Measurements from ENCODE around the gene COL4A4. TPM values are rescaled to one million over a fixed set of nuclear protein-coding genes. Genes with fewer than 3 reads are reported as not detected.

The COL4A4 gene
- total RNA-seq, 2 experiments from 2014 or later, result 0.06 to 0.15 TPM

DNA sequence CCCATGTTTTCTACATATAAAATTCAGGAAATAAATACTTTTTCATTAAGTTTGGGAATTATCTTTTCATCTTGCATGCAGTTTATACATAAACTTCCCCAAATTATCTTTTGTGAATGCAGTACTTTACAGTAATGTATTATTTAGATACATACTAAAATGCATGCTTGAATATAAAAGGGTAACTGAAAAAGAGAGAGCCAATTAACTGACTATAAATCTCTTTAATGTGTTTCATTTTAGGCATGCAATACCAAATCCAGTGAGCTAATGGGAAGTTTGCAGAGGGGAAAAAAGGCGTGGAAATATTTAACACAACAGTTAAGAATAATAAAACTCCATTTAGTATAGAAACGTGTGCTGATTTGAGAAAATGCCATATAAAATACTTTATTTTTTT lies 39.2 kb downstream of the COL4A4 start:
- Mint-ChIP-seq H3K4me3 (no peak overlapping the region), H3K27ac (no peak overlapping the region), H3K27me3 (peaks cover 17% of the 10 kb centered on the region), H3K36me3 (ENCODE audit: low read depth) (no peaks in the 10 kb centered on the region), H3K4me1 (no peaks in the 10 kb centered on the region), H3K9me3 (no peaks in the 10 kb centered on the region)
- ChIA-PET POLR2A (no interaction called here), CTCF (no interaction called here)
- no peak for DNase-seq

DNA sequence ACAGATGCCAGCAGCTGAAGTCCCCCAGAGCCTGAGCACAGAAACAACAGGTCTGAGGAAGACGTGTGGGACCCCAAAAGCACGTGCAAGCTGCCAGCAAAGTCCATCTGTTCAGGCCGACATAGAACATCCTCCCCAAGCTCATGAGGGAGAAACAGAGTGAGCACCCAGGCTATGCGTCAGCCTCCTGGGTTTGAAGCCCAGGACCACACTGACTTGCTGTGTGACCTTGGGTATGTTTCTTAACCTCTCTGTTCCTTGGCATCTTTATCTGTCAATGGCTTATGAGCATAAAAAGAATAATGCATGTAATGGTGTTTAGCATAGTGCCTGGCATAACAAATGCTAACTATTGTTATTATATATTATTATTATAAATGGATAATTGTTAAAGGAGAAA lies 40.3 kb downstream of the COL4A4 start:
- Mint-ChIP-seq H3K9me3 (no peaks in the 10 kb centered on the region), H3K27ac (no peak overlapping the region), H3K4me1 (no peaks in the 10 kb centered on the region), H3K36me3 (ENCODE audit: low read depth) (no peaks in the 10 kb centered on the region), H3K4me3 (no peak overlapping the region), H3K27me3 (peaks cover 17% of the 10 kb centered on the region)
- CTCF ChIA-PET, result no interaction called here
- POLR2A ChIA-PET, result no interaction called here
- no peak for DNase-seq

DNA sequence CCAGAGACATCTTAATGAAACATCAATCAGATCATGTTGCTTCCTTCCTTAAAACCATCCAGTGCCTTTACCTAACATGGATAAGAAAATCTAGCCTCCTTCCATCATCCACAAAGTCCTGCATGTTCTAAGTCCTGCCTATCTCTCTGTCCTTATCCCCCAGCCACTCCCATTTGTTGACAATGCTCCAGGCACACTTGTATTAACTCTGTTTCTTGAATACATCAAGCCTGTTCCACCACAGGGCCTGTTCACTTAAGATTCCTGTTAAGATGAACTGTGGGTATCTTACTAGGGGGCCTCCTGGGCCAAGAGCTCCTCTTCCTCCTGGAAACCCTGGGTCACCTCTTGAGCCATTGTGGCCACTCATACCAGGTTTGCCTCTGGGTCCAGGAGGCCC lies 45.7 kb downstream of the COL4A4 start:
- H3K4me1 Mint-ChIP-seq, result no peaks in the 10 kb centered on the region
- no peak overlapping the region for H3K27ac Mint-ChIP-seq
- H3K27me3 Mint-ChIP-seq, result peaks cover 21% of the 10 kb centered on the region
- CTCF ChIA-PET, result no interaction called here
- H3K4me3 Mint-ChIP-seq, result no peak overlapping the region
- no peaks in the 10 kb centered on the region for H3K9me3 Mint-ChIP-seq
- POLR2A ChIA-PET, result no interaction called here
- no peaks in the 10 kb centered on the region for H3K36me3 Mint-ChIP-seq (ENCODE audit: low read depth)
- DNase-seq, result no peak

DNA sequence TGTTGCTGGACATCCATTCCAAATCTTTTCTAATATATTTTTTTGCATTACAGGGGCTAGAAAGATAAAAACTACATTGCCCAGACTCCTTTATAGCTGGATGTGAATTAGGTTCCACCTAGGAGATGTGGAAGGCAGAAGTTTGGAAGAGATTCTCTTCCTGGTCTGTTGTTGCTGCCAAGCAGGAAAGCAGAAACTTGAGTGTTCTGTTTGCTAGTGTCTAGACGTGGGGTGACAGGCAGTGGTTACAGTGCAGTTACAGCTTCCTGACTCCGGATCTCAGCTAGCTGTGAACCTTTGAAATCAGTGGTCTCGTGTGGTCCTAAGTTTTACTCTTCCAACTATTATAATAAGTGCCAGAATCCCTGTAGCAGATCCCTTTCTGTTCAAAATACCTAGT lies 46.2 kb downstream of the COL4A4 start:
- CTCF ChIA-PET, result no interaction called here
- POLR2A ChIA-PET, result no interaction called here

GRCh38 chr2:227117027-227117426 lies 47.0 kb downstream of the COL4A4 start:
- no peaks in the 10 kb centered on the region for H3K9me3 Mint-ChIP-seq
- H3K36me3 Mint-ChIP-seq (ENCODE audit: low read depth), result no peaks in the 10 kb centered on the region
- no peak for DNase-seq
- H3K27me3 Mint-ChIP-seq, result peaks cover 22% of the 10 kb centered on the region
- no peaks in the 10 kb centered on the region for H3K4me1 Mint-ChIP-seq
- no peak overlapping the region for H3K4me3 Mint-ChIP-seq
- ChIA-PET CTCF (no interaction called here), POLR2A (no interaction called here)
- no peak overlapping the region for H3K27ac Mint-ChIP-seq

More for the DNA sequence above, 46.2 kb downstream of the COL4A4 start:
- H3K27me3 Mint-ChIP-seq, result peaks cover 18% of the 10 kb centered on the region
- no peak overlapping the region for H3K4me3 Mint-ChIP-seq
- DNase-seq, result no peak
- H3K4me1 Mint-ChIP-seq, result no peaks in the 10 kb centered on the region
- no peak overlapping the region for H3K27ac Mint-ChIP-seq
- H3K36me3 Mint-ChIP-seq (ENCODE audit: low read depth), result no peaks in the 10 kb centered on the region
- no peaks in the 10 kb centered on the region for H3K9me3 Mint-ChIP-seq

GRCh38 chr2:227115761-227116160 lies 48.2 kb downstream of the COL4A4 start:
- no peak overlapping the region for H3K27ac Mint-ChIP-seq
- H3K9me3 Mint-ChIP-seq, result no peaks in the 10 kb centered on the region
- CTCF ChIA-PET, result no interaction called here
- H3K4me1 Mint-ChIP-seq, result no peaks in the 10 kb centered on the region
- no peak for DNase-seq
- H3K27me3 Mint-ChIP-seq, result peaks cover 22% of the 10 kb centered on the region
- POLR2A ChIA-PET, result no interaction called here
- H3K4me3 Mint-ChIP-seq, result no peak overlapping the region
- no peaks in the 10 kb centered on the region for H3K36me3 Mint-ChIP-seq (ENCODE audit: low read depth)

DNA sequence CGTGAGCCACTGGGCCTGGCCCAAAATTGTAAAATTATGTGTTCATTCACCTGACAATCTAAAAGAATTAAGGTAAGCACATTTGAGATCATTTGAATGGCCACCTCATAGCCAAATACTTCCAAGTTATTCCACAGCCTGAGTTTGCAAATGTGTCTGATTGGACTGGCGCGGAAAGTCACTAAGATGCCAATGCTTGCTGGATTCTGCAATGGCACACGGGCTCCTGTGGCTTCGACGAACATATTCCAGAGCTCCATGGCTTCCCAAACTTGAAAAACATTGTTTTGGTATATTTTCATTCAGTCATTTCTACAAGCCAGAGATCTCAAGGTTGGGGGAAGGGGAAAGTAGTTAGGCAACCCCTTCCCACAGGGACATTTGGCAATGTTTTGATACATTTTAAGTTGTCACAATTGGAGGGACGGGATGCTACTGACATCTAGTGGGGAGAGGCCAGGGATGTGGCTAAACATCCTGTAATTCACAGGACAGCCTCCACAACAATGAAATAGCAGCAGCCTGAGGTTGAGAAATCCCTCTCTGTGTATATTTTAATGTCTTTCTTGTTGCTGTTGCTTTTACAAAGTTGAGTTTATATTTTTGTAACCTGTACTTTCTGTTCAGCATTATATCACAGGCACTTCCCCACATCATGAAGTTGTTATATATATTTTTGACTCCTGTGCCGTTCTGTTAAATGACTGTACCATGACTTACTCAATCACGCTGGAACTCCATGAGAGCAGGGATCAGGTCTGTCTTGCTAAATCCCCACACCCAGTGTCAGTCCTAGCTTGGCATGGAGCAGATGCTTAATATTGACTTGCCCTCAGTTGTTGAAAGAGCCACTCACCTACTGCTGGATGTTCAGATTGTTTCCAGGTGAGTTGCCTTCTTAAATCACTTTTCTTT lies 56.9 kb downstream of the COL4A4 start:
- ChIA-PET CTCF (no interaction called here), POLR2A (no interaction called here)
- Mint-ChIP-seq H3K27ac (no peak overlapping the region), H3K4me1 (no peaks in the 10 kb centered on the region), H3K27me3 (no peaks in the 10 kb centered on the region), H3K36me3 (ENCODE audit: low read depth) (no peaks in the 10 kb centered on the region), H3K9me3 (no peaks in the 10 kb centered on the region), H3K4me3 (no peak overlapping the region)
- peak; percentile 43 for DNase-seq

GRCh38 chr2:227103583-227103982 lies 60.4 kb downstream of the COL4A4 start:
- Mint-ChIP-seq H3K27ac (no peak overlapping the region), H3K36me3 (ENCODE audit: low read depth) (no peaks in the 10 kb centered on the region), H3K27me3 (no peaks in the 10 kb centered on the region), H3K4me1 (no peaks in the 10 kb centered on the region), H3K9me3 (no peaks in the 10 kb centered on the region), H3K4me3 (no peak overlapping the region)
- ChIA-PET POLR2A (no interaction called here), CTCF (no interaction called here)
- no peak for DNase-seq

- POLR2A ChIA-PET, result no interaction called here
- H3K27ac Mint-ChIP-seq, result no peak overlapping the region
- no peak overlapping the region for H3K4me3 Mint-ChIP-seq
- no peaks in the 10 kb centered on the region for H3K36me3 Mint-ChIP-seq (ENCODE audit: low read depth)
- H3K9me3 Mint-ChIP-seq, result no peaks in the 10 kb centered on the region
- no peaks in the 10 kb centered on the region for H3K4me1 Mint-ChIP-seq
- H3K27me3 Mint-ChIP-seq, result no peaks in the 10 kb centered on the region
- DNase-seq, result no peak
- CTCF ChIA-PET, result no interaction called here
Observed at GRCh38 chr2:227099340-227099739, 64.7 kb downstream of the COL4A4 start.

DNA sequence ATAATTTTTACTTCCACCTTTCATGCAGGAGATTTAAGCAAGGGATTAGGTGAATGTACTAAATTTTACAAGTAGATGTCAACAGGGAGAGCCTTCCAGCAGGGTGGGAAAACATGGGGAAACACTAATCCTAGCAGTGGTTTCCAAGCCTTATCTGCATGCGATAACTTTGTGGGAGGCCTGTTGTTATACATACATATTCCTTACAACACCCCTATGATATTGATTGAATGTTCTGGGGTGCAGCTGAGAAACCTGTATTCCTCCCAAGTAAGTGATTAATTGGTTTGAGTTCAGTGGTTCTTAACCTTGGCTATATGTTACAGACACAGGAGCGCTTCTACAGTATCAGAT lies 65.9 kb downstream of the COL4A4 start:
- no peak for DNase-seq
- Mint-ChIP-seq H3K27me3 (no peaks in the 10 kb centered on the region), H3K4me3 (no peak overlapping the region), H3K4me1 (no peaks in the 10 kb centered on the region), H3K36me3 (ENCODE audit: low read depth) (no peaks in the 10 kb centered on the region), H3K9me3 (no peaks in the 10 kb centered on the region), H3K27ac (no peak overlapping the region)
- ChIA-PET POLR2A (no interaction called here), CTCF (no interaction called here)

- Mint-ChIP-seq H3K36me3 (ENCODE audit: low read depth) (no peaks in the 10 kb centered on the region), H3K27me3 (no peaks in the 10 kb centered on the region), H3K4me1 (no peaks in the 10 kb centered on the region), H3K4me3 (no peak overlapping the region), H3K27ac (no peak overlapping the region), H3K9me3 (no peaks in the 10 kb centered on the region)
- DNase-seq, result no peak
- ChIA-PET POLR2A (no interaction called here), CTCF (no interaction called here)
Observed at GRCh38 chr2:227097495-227098161, 66.4 kb downstream of the COL4A4 start.

DNA sequence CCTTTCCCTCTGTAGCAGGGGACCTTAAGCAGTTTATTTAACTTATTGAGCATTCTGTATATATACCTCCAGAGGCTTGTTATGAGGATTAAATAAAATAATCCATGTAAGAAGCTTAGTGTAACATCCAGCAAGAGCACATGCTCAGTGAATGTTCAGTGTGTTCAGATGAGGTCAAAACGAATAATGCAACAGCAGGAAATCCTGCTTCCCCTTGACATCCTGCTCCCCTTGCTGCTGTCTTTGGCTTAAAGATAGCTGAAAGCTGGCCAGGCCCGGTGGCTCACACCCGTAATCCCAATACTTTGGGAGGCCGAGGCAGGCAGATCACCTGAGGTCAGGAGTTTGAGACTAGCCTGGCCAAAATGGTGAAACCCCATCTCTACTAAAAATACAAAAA lies 68.7 kb downstream of the COL4A4 start:
- no peak for DNase-seq
- Mint-ChIP-seq H3K36me3 (ENCODE audit: low read depth) (no peaks in the 10 kb centered on the region), H3K4me3 (no peak overlapping the region), H3K27ac (no peak overlapping the region), H3K9me3 (no peaks in the 10 kb centered on the region), H3K27me3 (peaks cover 6% of the 10 kb centered on the region), H3K4me1 (no peaks in the 10 kb centered on the region)
- ChIA-PET CTCF (no interaction called here), POLR2A (no interaction called here)

DNA sequence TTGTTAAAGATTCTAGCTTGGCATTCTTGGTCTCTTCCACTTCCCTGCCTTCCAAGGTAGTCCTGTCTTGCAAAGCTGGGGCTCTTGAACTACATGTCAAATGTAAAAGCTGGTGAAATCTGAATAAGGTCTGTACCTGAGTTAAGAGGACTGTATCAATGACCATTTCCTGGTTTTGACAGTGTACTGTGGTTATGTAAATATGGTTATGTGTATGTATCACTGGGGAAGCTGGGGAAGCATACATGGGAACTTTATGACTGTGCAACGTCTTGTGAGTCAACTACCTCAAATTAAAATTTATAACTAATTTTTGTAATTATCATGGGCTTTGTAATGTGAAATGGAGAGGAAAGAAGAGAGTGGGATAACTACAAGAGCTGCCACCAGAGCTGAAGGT lies 81.7 kb downstream of the COL4A4 start:
- ChIA-PET POLR2A (no interaction called here), CTCF (no interaction called here)
- no peaks in the 10 kb centered on the region for H3K27me3 Mint-ChIP-seq
- no peak overlapping the region for H3K27ac Mint-ChIP-seq
- no peak overlapping the region for H3K4me3 Mint-ChIP-seq
- H3K4me1 Mint-ChIP-seq, result no peaks in the 10 kb centered on the region
- no peaks in the 10 kb centered on the region for H3K9me3 Mint-ChIP-seq
- DNase-seq, result no peak
- no peaks in the 10 kb centered on the region for H3K36me3 Mint-ChIP-seq (ENCODE audit: low read depth)

- Mint-ChIP-seq H3K27ac (no peak overlapping the region), H3K4me3 (no peak overlapping the region), H3K27me3 (no peaks in the 10 kb centered on the region), H3K9me3 (no peaks in the 10 kb centered on the region), H3K4me1 (no peaks in the 10 kb centered on the region), H3K36me3 (ENCODE audit: low read depth) (no peaks in the 10 kb centered on the region)
- POLR2A ChIA-PET, result no interaction called here
- CTCF ChIA-PET, result no interaction called here
- no peak for DNase-seq
Observed at GRCh38 chr2:227079726-227080125, 84.3 kb downstream of the COL4A4 start.

Measured in activated CD4-positive, alpha-beta T cell treated with anti-CD3 and anti-CD28 coated beads, Interleukin-2, amount 10 ng/mL, durations not matched to agents 7 days and 5 days (primary cell).